H1 (cell line): ENCODE results near the gene FOXD2. TPM values are rescaled to one million over a fixed set of nuclear protein-coding genes. Genes with fewer than 3 reads are reported as not detected.

Experiments used
- CTCF ChIA-PET: fragments of 300-600 bp; sonication (Branson Sonifier 250); formaldehyde crosslinking; loops from one replicate; lab custom pipeline; 2021; ENCODE audit not compliant: partially characterized antibody; lab: Charles Lee
- POLR2A ChIA-PET: fragments of 300-600 bp; sonication (Branson Sonifier 250); formaldehyde crosslinking; loops from one replicate; lab custom pipeline; 2021; ENCODE audit warnings: inconsistent platforms; ENCODE audit not compliant: partially characterized antibody; lab: Charles Lee
- DNase-seq, 2 experiments: peaks; one replicate each; pipeline versions ENCODE4 v3.0.0 to v3.0.0-alpha.2; 2010 to 2022; ENCODE audit warnings: low spot score in 2 of 2, low read depth in 1 of 2, mixed read lengths in 1 of 2
- FAIRE-seq: peaks from 2 replicates; lab custom pipeline; 2011; peaks lifted over from hg19 to GRCh38; lab: Jason Lieb, UNC
- H2AFZ ChIP-seq: 2 replicates; pipeline ENCODE4 v1.8.1; 2012; ENCODE audit warnings: low read length, inconsistent platforms
- H2AK5ac ChIP-seq: 2 replicates; pipeline ENCODE4 v1.6.1; 2013; ENCODE audit warnings: low read depth, low read length
- H2BK120ac ChIP-seq: replicated peaks from 2 replicates; pipeline ENCODE3; 2013; ENCODE audit warnings: low read depth, low read length, inconsistent platforms
- H2BK12ac ChIP-seq: 2 replicates; pipeline ENCODE4 v1.6.1; 2013; ENCODE audit warnings: low read depth, low read length
- H2BK15ac ChIP-seq: 2 replicates; pipeline ENCODE4 v1.6.1; 2013; ENCODE audit warnings: low read length
- H2BK20ac ChIP-seq: 2 replicates; pipeline ENCODE4 v1.6.1; 2013; ENCODE audit warnings: low read length
- H2BK5ac ChIP-seq: 2 replicates; pipeline ENCODE4 v1.6.1; 2013; ENCODE audit warnings: low read depth, low read length
- H3K14ac ChIP-seq: 2 replicates; pipeline ENCODE4 v1.6.1; 2013; ENCODE audit warnings: inconsistent platforms; ENCODE audit not compliant: insufficient read length
- H3K18ac ChIP-seq: 2 replicates; pipeline ENCODE4 v1.6.1; 2013; ENCODE audit warnings: low read length; ENCODE audit errors: extremely low read depth
- H3K23ac ChIP-seq: 2 replicates; pipeline ENCODE4 v1.6.1; 2013; ENCODE audit warnings: inconsistent platforms; ENCODE audit not compliant: insufficient read length
- H3K23me2 ChIP-seq: 2 replicates; pipeline ENCODE4 v1.6.1; 2013; ENCODE audit warnings: low read depth, low read length
- H3K27ac ChIP-seq: 2 replicates; pipeline ENCODE4 v1.6.1; 2011; ENCODE audit warnings: low read depth, low read length, inconsistent platforms
- H3K27me3 ChIP-seq, 4 experiments: replicated peaks in 1 of 4; 1 replicate in 1 of 4; 2 replicates in 3 of 4; pipeline versions ENCODE4 v1.6.1 to v1.8.1; 2011 to 2013; ENCODE audit warnings: low read length in 3 of 4, mild to moderate bottlenecking in 3 of 4, inconsistent platforms in 2 of 4, mixed read lengths in 2 of 4, moderate library complexity in 1 of 4; ENCODE audit not compliant: control insufficient read depth in 3 of 4, insufficient read depth in 3 of 4; ENCODE audit errors: extremely low read depth in 1 of 4
- H3K36me3 ChIP-seq, 4 experiments: 2 replicates each; pipeline versions ENCODE4 v1.6.1 to v1.8.1; 2011 to 2013; ENCODE audit warnings: mild to moderate bottlenecking in 4 of 4, low read length in 3 of 4, moderate library complexity in 2 of 4, control low read depth in 1 of 4, inconsistent platforms in 1 of 4; ENCODE audit not compliant: insufficient read depth in 4 of 4, control insufficient read depth in 2 of 4
- H3K4ac ChIP-seq: replicated peaks from 2 replicates; pipeline ENCODE3; 2013; ENCODE audit warnings: low read length, low read depth, mixed read lengths, inconsistent platforms; ENCODE audit not compliant: insufficient read length
- H3K4me1 ChIP-seq, 4 experiments: replicated peaks in 1 of 4; 1 replicate in 1 of 4; 2 replicates in 3 of 4; pipeline versions ENCODE4 v1.6.1 to v1.8.1; 2011 to 2013; ENCODE audit warnings: low read length in 3 of 4, inconsistent platforms in 2 of 4, mixed read lengths in 1 of 4; ENCODE audit not compliant: insufficient read depth in 4 of 4, control insufficient read depth in 3 of 4
- H3K4me2 ChIP-seq, 2 experiments: 2 replicates each; pipeline versions ENCODE4 v1.6.1 to v1.8.1; 2011 to 2013; ENCODE audit warnings: low read depth in 2 of 2, low read length in 2 of 2, control low read depth in 1 of 2, inconsistent platforms in 1 of 2, mild to moderate bottlenecking in 1 of 2; ENCODE audit not compliant: insufficient read depth in 1 of 2
- H3K4me3 ChIP-seq, 4 experiments: fragments of 200-600, 300-600 bp in 1 of 4; sonication (generic), shearing (Covaris generic), sonication (Bioruptor Twin) in 1 of 4; 2 replicates each; pipeline versions ENCODE4 v1.5.1 to v1.8.1; 2011 to 2016; ENCODE audit warnings: low read length in 4 of 4, low read depth in 3 of 4, control low read depth in 2 of 4, inconsistent platforms in 2 of 4, mild to moderate bottlenecking in 2 of 4, mixed read lengths in 1 of 4, moderate library complexity in 1 of 4; ENCODE audit not compliant: insufficient read depth in 2 of 4; ENCODE audit errors: extremely low read depth in 1 of 4
- H3K56ac ChIP-seq: replicated peaks from 2 replicates; pipeline ENCODE3; 2013; ENCODE audit warnings: low read depth, mild to moderate bottlenecking, mixed read lengths, low read length, inconsistent platforms; ENCODE audit not compliant: insufficient read length
- H3K79me1 ChIP-seq: 2 replicates; pipeline ENCODE4 v1.6.1; 2013; ENCODE audit warnings: low read depth, low read length, control low read depth
- H3K79me2 ChIP-seq, 2 experiments: 2 replicates each; pipeline versions ENCODE4 v1.6.1 to v1.8.1; 2012 to 2013; ENCODE audit warnings: low read length in 2 of 2, mild to moderate bottlenecking in 2 of 2, inconsistent platforms in 1 of 2; ENCODE audit not compliant: insufficient read depth in 2 of 2, control insufficient read depth in 1 of 2
- H3K9ac ChIP-seq, 4 experiments: replicated peaks in 1 of 4; 1 replicate in 1 of 4; 2 replicates in 3 of 4; pipeline versions ENCODE4 v1.6.1 to v1.8.1; 2011 to 2013; ENCODE audit warnings: low read depth in 3 of 4, low read length in 3 of 4, control low read depth in 2 of 4, mild to moderate bottlenecking in 2 of 4, moderate library complexity in 2 of 4, inconsistent platforms in 1 of 4; ENCODE audit errors: extremely low read depth in 1 of 4
- H3K9me3 ChIP-seq, 2 experiments: 2 replicates each; pipeline versions ENCODE4 v1.6.1 to v1.8.1; 2012 to 2013; ENCODE audit warnings: mild to moderate bottlenecking in 2 of 2, moderate library complexity in 2 of 2, control low read depth in 1 of 2, inconsistent platforms in 1 of 2, low read depth in 1 of 2, low read length in 1 of 2, mixed read lengths in 1 of 2; ENCODE audit not compliant: insufficient read depth in 2 of 2
- H4K20me1 ChIP-seq, 2 experiments: replicated peaks in 1 of 2; 2 replicates each; pipeline versions ENCODE3 to v1.8.1; 2011 to 2013; ENCODE audit warnings: inconsistent platforms in 2 of 2, low read length in 2 of 2, mild to moderate bottlenecking in 1 of 2; ENCODE audit not compliant: insufficient read depth in 2 of 2, control insufficient read depth in 1 of 2
- H4K5ac ChIP-seq: 2 replicates; pipeline ENCODE4 v1.6.1; 2013; ENCODE audit warnings: low read length, low read depth, mixed read lengths, inconsistent platforms; ENCODE audit not compliant: insufficient read length
- H4K8ac ChIP-seq: 2 replicates; pipeline ENCODE4 v1.8.0; 2013; ENCODE audit warnings: mild to moderate bottlenecking, moderate library complexity, low read length, inconsistent platforms; ENCODE audit not compliant: insufficient read depth; ENCODE audit errors: extremely low read depth
- H4K91ac ChIP-seq: replicated peaks from 2 replicates; pipeline ENCODE3; 2013; ENCODE audit warnings: low read length, mixed read lengths, inconsistent platforms; ENCODE audit not compliant: insufficient read length
- SUZ12 ChIP-seq: fragments of 200-600 bp; sonication (generic); IDR thresholded peaks from 2 replicates; pipeline ENCODE4 v1.6.1; 2012; ENCODE audit warnings: mild to moderate bottlenecking, inconsistent platforms, low read length, moderate library complexity, mixed read lengths
- YY1 ChIP-seq: IDR thresholded peaks from 2 replicates; pipeline ENCODE4 v1.6.1; 2011; ENCODE audit warnings: low read depth, mild to moderate bottlenecking, low read length
- WGBS, 2 experiments: shearing (Covaris generic) in 1 of 2; methylation state at CpG; one replicate each; pipeline versions ENCODE4 v1.1.6 to v1.1.7; 2013 to 2015; ENCODE audit warnings: low lambda C conversion rate in 2 of 2, mixed read lengths in 2 of 2, inconsistent platforms in 1 of 2, low coverage in 1 of 2, missing lambda C conversion rate in 1 of 2; ENCODE audit not compliant: insufficient replicate concordance in 2 of 2, insufficient coverage in 1 of 2, insufficient read length in 1 of 2; ENCODE audit errors: extremely low coverage in 1 of 2, missing lambda C conversion rate in 1 of 2; 5-methylcytosine and 5-hydroxymethylcytosine counted together
- polyA plus RNA-seq, 7 experiments: library from polyadenylated mRNA; depleted of rRNA in 3 of 7; stranded (reverse) in 5 of 7; unstranded in 2 of 7; fragments of >200 nt in 5 of 7; fragments of 200-250 nt in 2 of 7; gene quantifications; 1 replicate in 5 of 7; 2 replicates in 1 of 7; 4 replicates in 1 of 7; pipeline versions ENCODE4 v1.2.1 to v1.2.3, GENCODE V29; 2011 to 2013; ENCODE audit warnings: missing spikeins in 2 of 7, mixed read lengths in 2 of 7
- total RNA-seq: library from RNA; stranded (reverse); fragmentation: NEBNext Ultra II Directional; extraction: Animal tissue kit (Norgen Biotek cat#: 25700); gene quantifications from 2 replicates; pipeline ENCODE4 v1.2.1, GENCODE V29; 2021
- TF ChIP-seq, protein P1 (sequence below): IDR thresholded peaks from 2 replicates; pipeline ENCODE4 v1.6.1; 2012; ENCODE audit warnings: low read length, inconsistent platforms

FOXD2 gene
- total and polyA plus RNA-seq, 2 of the 8 experiments (the other 6 are each of a cell fraction or from before 2014, with no cell fraction given) = not detected

DNA sequence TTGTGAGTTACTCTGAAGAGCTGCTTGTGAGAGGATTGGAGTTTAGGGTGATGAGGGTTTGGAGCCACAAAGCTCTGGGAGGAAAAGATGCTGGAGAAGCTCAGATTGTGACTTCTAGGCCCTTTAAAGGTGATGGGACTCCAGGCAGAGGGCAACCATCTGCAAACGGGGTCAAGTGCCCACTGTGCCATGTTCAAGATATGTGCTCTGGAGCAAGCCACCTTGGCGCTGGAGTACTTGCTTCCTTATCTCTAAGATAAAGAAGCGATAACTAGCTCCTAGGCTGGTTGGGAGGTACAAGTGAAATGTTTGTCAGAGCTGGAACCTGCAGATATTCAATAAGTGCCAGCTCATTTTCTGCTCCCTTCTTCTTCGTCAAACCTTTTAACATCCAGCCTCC is 36.1 kb upstream of the FOXD2 start:
- H2BK15ac ChIP-seq = no peak overlapping the region
- FAIRE-seq (no peak), DNase-seq (no peak)
- no peak overlapping the region for H2BK5ac ChIP-seq
- H3K9ac ChIP-seq = no peak overlapping the region
- H3K79me2 ChIP-seq = no peaks in the 10 kb centered on the region
- no peak overlapping the region for H2BK20ac ChIP-seq
- H2BK12ac ChIP-seq = no peak overlapping the region
- no peak overlapping the region for H3K14ac ChIP-seq
- H3K36me3 ChIP-seq = no peaks in the 10 kb centered on the region
- H4K91ac ChIP-seq = no peak overlapping the region
- no peak overlapping the region for H3K4ac ChIP-seq
- peaks cover 0 to 4% (median 0%) of the 10 kb centered on the region in 4 experiments; a peak in 3 of 7 replicates for H3K27me3 ChIP-seq
- H3K56ac ChIP-seq = no peak overlapping the region
- H3K79me1 ChIP-seq = no peaks in the 10 kb centered on the region
- no peak overlapping the region for H3K4me2 ChIP-seq
- no peak overlapping the region for H2AFZ ChIP-seq
- H3K23me2 ChIP-seq = no peaks in the 10 kb centered on the region
- ChIA-PET POLR2A (no interaction called here), CTCF (interaction anchor here (1.0 to 4.6 kb wide), 7 partner anchors 9 to 34 kb away, joined by 3 to 33 read pairs (median 7); no protein-coding TSS in a partner anchor)
- H4K5ac ChIP-seq = no peak overlapping the region
- H3K4me1 ChIP-seq = no peaks in the 10 kb centered on the region
- no peak overlapping the region for H3K18ac ChIP-seq
- no peak overlapping the region for H3K4me3 ChIP-seq
- no peak overlapping the region for H3K23ac ChIP-seq
- H3K9me3 ChIP-seq = no peaks in the 10 kb centered on the region
- no peak overlapping the region for H2BK120ac ChIP-seq
- no peak overlapping the region for H2AK5ac ChIP-seq
- H4K8ac ChIP-seq = no peak overlapping the region
- no peak overlapping the region for H3K27ac ChIP-seq
- H4K20me1 ChIP-seq = no peaks in the 10 kb centered on the region
- 82% methylated on average over 4 of the region's 4 CpGs; no CpG with 5 or more reads in 1 of the 2 experiments for whole genome bisulfite sequencing, 2 experiments
- TF ChIP-seq, protein P1, sequence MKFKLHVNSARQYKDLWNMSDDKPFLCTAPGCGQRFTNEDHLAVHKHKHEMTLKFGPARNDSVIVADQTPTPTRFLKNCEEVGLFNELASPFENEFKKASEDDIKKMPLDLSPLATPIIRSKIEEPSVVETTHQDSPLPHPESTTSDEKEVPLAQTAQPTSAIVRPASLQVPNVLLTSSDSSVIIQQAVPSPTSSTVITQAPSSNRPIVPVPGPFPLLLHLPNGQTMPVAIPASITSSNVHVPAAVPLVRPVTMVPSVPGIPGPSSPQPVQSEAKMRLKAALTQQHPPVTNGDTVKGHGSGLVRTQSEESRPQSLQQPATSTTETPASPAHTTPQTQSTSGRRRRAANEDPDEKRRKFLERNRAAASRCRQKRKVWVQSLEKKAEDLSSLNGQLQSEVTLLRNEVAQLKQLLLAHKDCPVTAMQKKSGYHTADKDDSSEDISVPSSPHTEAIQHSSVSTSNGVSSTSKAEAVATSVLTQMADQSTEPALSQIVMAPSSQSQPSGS = no peak
- TF ChIP-seq SUZ12 (0 out of 2 replicates have a peak, but pooled peaks have one; percentile 6), YY1 (no peak)
